ENCODE results near the gene HIVEP3.

DNA sequence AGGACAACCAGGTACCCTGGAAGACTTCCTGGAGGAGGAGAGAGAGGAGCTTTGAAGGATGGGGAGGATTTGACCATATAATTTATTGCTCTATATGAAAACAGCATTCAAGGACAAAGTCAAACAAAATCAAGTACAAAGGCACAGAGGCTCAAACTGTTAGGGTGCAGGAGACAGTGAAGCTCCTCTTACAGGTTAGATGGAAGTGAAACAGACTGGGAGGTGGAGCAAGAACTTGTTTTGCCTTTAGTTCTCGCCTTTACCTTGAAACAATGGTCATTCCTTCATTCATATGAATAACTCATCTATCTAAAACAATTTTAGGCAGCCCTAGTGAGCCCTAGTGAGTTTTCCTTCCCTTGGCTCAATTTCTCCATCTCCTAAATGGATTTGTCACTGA, 199.6 kb downstream of the HIVEP3 start:
- TF ChIP-seq ZNF169 (tag by site-specific recombination; IDR thresholded peaks at IDR 0.05) (no peak), ZSCAN30 (tag by site-specific recombination; IDR thresholded peaks at IDR 0.05) (no peak), ZNF791 (tag by site-specific recombination; IDR thresholded peaks at IDR 0.05) (no peak), SP2 (tag by site-specific recombination; IDR thresholded peaks at IDR 0.05) (no peak), SP7 (tag by site-specific recombination; IDR thresholded peaks at IDR 0.05) (no peak), ZBTB7A (tag by site-specific recombination; IDR thresholded peaks at IDR 0.05; ENCODE audit: low read depth) (no peak), ZFP41 (tag by site-specific recombination; IDR thresholded peaks at IDR 0.05; ENCODE audit: borderline replicate concordance) (no peak), SP3 (tag by site-specific recombination; IDR thresholded peaks at IDR 0.05) (no peak), ZNF530 (tag by site-specific recombination; IDR thresholded peaks at IDR 0.05; ENCODE audit: low read depth) (no peak), ZNF629 (tag by site-specific recombination; IDR thresholded peaks at IDR 0.05) (no peak)
- TF ChIP-seq, protein P1, sequence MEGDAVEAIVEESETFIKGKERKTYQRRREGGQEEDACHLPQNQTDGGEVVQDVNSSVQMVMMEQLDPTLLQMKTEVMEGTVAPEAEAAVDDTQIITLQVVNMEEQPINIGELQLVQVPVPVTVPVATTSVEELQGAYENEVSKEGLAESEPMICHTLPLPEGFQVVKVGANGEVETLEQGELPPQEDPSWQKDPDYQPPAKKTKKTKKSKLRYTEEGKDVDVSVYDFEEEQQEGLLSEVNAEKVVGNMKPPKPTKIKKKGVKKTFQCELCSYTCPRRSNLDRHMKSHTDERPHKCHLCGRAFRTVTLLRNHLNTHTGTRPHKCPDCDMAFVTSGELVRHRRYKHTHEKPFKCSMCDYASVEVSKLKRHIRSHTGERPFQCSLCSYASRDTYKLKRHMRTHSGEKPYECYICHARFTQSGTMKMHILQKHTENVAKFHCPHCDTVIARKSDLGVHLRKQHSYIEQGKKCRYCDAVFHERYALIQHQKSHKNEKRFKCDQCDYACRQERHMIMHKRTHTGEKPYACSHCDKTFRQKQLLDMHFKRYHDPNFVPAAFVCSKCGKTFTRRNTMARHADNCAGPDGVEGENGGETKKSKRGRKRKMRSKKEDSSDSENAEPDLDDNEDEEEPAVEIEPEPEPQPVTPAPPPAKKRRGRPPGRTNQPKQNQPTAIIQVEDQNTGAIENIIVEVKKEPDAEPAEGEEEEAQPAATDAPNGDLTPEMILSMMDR (tag by site-specific recombination; IDR thresholded peaks at IDR 0.05) = no peak
- TF ChIP-seq, protein P2, sequence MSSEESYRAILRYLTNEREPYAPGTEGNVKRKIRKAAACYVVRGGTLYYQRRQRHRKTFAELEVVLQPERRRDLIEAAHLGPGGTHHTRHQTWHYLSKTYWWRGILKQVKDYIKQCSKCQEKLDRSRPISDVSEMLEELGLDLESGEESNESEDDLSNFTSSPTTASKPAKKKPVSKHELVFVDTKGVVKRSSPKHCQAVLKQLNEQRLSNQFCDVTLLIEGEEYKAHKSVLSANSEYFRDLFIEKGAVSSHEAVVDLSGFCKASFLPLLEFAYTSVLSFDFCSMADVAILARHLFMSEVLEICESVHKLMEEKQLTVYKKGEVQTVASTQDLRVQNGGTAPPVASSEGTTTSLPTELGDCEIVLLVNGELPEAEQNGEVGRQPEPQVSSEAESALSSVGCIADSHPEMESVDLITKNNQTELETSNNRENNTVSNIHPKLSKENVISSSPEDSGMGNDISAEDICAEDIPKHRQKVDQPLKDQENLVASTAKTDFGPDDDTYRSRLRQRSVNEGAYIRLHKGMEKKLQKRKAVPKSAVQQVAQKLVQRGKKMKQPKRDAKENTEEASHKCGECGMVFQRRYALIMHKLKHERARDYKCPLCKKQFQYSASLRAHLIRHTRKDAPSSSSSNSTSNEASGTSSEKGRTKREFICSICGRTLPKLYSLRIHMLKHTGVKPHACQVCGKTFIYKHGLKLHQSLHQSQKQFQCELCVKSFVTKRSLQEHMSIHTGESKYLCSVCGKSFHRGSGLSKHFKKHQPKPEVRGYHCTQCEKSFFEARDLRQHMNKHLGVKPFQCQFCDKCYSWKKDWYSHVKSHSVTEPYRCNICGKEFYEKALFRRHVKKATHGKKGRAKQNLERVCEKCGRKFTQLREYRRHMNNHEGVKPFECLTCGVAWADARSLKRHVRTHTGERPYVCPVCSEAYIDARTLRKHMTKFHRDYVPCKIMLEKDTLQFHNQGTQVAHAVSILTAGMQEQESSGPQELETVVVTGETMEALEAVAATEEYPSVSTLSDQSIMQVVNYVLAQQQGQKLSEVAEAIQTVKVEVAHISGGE (tag by site-specific recombination; conservative IDR thresholded peaks at IDR 0.05; ENCODE audit: low read depth) = no peak
- TF ChIP-seq, protein P3, sequence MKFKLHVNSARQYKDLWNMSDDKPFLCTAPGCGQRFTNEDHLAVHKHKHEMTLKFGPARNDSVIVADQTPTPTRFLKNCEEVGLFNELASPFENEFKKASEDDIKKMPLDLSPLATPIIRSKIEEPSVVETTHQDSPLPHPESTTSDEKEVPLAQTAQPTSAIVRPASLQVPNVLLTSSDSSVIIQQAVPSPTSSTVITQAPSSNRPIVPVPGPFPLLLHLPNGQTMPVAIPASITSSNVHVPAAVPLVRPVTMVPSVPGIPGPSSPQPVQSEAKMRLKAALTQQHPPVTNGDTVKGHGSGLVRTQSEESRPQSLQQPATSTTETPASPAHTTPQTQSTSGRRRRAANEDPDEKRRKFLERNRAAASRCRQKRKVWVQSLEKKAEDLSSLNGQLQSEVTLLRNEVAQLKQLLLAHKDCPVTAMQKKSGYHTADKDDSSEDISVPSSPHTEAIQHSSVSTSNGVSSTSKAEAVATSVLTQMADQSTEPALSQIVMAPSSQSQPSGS (tag by site-specific recombination; IDR thresholded peaks at IDR 0.05; ENCODE audit: low read depth) = no peak
- TF ChIP-seq, protein P4, sequence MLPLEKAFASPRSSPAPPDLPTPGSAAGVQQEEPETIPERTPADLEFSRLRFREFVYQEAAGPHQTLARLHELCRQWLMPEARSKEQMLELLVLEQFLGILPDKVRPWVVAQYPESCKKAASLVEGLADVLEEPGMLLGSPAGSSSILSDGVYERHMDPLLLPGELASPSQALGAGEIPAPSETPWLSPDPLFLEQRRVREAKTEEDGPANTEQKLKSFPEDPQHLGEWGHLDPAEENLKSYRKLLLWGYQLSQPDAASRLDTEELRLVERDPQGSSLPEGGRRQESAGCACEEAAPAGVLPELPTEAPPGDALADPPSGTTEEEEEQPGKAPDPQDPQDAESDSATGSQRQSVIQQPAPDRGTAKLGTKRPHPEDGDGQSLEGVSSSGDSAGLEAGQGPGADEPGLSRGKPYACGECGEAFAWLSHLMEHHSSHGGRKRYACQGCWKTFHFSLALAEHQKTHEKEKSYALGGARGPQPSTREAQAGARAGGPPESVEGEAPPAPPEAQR (tag by site-specific recombination; IDR thresholded peaks at IDR 0.05) = no peak

Measured in HEK293 (cell line).